ENCODE measurements around the gene BTBD17.
A peak's percentile ranks its signal among the peaks of the same experiment; 100 is the strongest.
"Not testable (repeated sequence)": the region's sequence is repeated elsewhere in the genome, so short reads cannot be mapped to it uniquely, and the experiment has no call there.

BTBD17 gene

GRCh38 chr17:74361230-74362068 lies at the start of gene BTBD17:
Gene BTBD17, minus strand, starts transcription at chr17:74361868. Its CDS starts 49 bp downstream, at chr17:74361819.
- DNase-seq (ENCODE audit: low read depth): peak; percentile 23
- H3K4me3 ChIP-seq (ENCODE audit: control insufficient read depth, low read depth, low read length): no peak within 1 kb of the TSS
- TF ChIP-seq CTCF (conservative IDR thresholded peaks at IDR 0.05; ENCODE audit: control insufficient read depth, insufficient read depth, low read depth, low read length): no peak

- TF ChIP-seq CTCF (conservative IDR thresholded peaks at IDR 0.05; ENCODE audit: control insufficient read depth, insufficient read depth, low read depth, low read length): no peak
- no peak for DNase-seq (ENCODE audit: low read depth)
These were observed 48.4 kb upstream of the BTBD17 start for GRCh38 chr17:74410001-74410443.

GRCh38 chr17:74408815-74409214 lies 47.1 kb upstream of the BTBD17 start:
- TF ChIP-seq CTCF (conservative IDR thresholded peaks at IDR 0.05; ENCODE audit: control insufficient read depth, insufficient read depth, low read depth, low read length): no peak
- H3K4me3 ChIP-seq (ENCODE audit: control insufficient read depth, low read depth, low read length): no peak overlapping the region
- DNase-seq (ENCODE audit: low read depth): no peak

More at GRCh38 chr17:74410001-74410443, 48.4 kb upstream of the BTBD17 start:
- H3K4me3 ChIP-seq (ENCODE audit: control insufficient read depth, low read depth, low read length): no peak overlapping the region

- peak; percentile 77 for DNase-seq (ENCODE audit: low read depth)
- no peak overlapping the region for H3K4me3 ChIP-seq (ENCODE audit: control insufficient read depth, low read depth, low read length)
- peak; percentile 7 for TF ChIP-seq CTCF (conservative IDR thresholded peaks at IDR 0.05; ENCODE audit: control insufficient read depth, insufficient read depth, low read depth, low read length)
These were observed 46.6 kb upstream of the BTBD17 start for GRCh38 chr17:74408262-74408661.

- H3K4me3 ChIP-seq (ENCODE audit: control insufficient read depth, low read depth, low read length): no peak overlapping the region
- TF ChIP-seq CTCF (conservative IDR thresholded peaks at IDR 0.05; ENCODE audit: control insufficient read depth, insufficient read depth, low read depth, low read length): no peak
- DNase-seq (ENCODE audit: low read depth): no peak
These were observed 45.7 kb upstream of the BTBD17 start for GRCh38 chr17:74407384-74407783.

GRCh38 chr17:74405311-74405710 lies 43.6 kb upstream of the BTBD17 start:
- H3K4me3 ChIP-seq (ENCODE audit: control insufficient read depth, low read depth, low read length); DNase-seq (ENCODE audit: low read depth): not testable (repeated sequence)

- no peak for TF ChIP-seq CTCF (conservative IDR thresholded peaks at IDR 0.05; ENCODE audit: control insufficient read depth, insufficient read depth, low read depth, low read length)
- no peak for DNase-seq (ENCODE audit: low read depth)
- H3K4me3 ChIP-seq (ENCODE audit: control insufficient read depth, low read depth, low read length): no peak overlapping the region
These were observed 43.1 kb upstream of the BTBD17 start for GRCh38 chr17:74404789-74405188.
